Myometrial cell (primary cell): ENCODE data around the gene CCDC142. TPM values are rescaled to one million over a fixed set of nuclear protein-coding genes. Genes with fewer than 3 reads are reported as not detected.

ENCODE experiments used
- total RNA-seq: library from RNA; depleted of rRNA; stranded (reverse); fragments of >200 nt; gene quantifications from 2 replicates; pipeline ENCODE4 v1.2.3, GENCODE V29; 2015

Gene CCDC142
- total RNA-seq, 1 donor from 2014 or later: 11.7 TPM

Other genes starting within 250 kb of the CCDC142 start
- not detected in 2 replicates for gene SLC4A5, start 139.6 kb downstream of the CCDC142 start, total RNA-seq
- 139 and 142 TPM in 2 replicates for gene DCTN1, start 102.7 kb downstream of the CCDC142 start, total RNA-seq
- 2.8 and 7.5 TPM in 2 replicates for gene C2orf81, start 61.4 kb downstream of the CCDC142 start, total RNA-seq
- 54.2 and 63.1 TPM in 2 replicates for gene WDR54, start 61.3 kb downstream of the CCDC142 start, total RNA-seq
- 14.9 and 18.7 TPM in 2 replicates for gene RTKN, start 41.1 kb downstream of the CCDC142 start, total RNA-seq
- gene INO80B, start 27.9 kb downstream of the CCDC142 start, total RNA-seq: 3.0 and 18.2 TPM in 2 replicates
- gene WBP1, start 24.6 kb downstream of the CCDC142 start, total RNA-seq: 54.1 and 60.8 TPM in 2 replicates
- gene MOGS, start 17.6 kb downstream of the CCDC142 start, total RNA-seq: 102 and 123 TPM in 2 replicates
- gene MRPL53, start 10.3 kb downstream of the CCDC142 start, total RNA-seq: 39.5 and 60.5 TPM in 2 replicates
- 18.5 and 31.2 TPM in 2 replicates for gene TTC31, start 83 bp upstream of the CCDC142 start, total RNA-seq
- gene LBX2, start 16.6 kb upstream of the CCDC142 start, total RNA-seq: 1.7 and 4.1 TPM in 2 replicates
- 11.7 and 16.4 TPM in 2 replicates for gene PCGF1, start 24.7 kb upstream of the CCDC142 start, total RNA-seq
- not detected in 2 replicates for gene TLX2, start 31.5 kb upstream of the CCDC142 start, total RNA-seq
- 0.58 TPM in 1 of 2 replicates, not detected in the other for gene DQX1, start 43.2 kb upstream of the CCDC142 start, total RNA-seq
- gene AUP1, start 46.7 kb upstream of the CCDC142 start, total RNA-seq: 84.5 and 84.9 TPM in 2 replicates
- 38.5 and 44.4 TPM in 2 replicates for gene HTRA2, start 46.9 kb upstream of the CCDC142 start, total RNA-seq
- gene LOXL3, start 70.9 kb upstream of the CCDC142 start, total RNA-seq: 12.9 and 15.6 TPM in 2 replicates
- 23.9 and 30.3 TPM in 2 replicates for gene DOK1, start 71.7 kb upstream of the CCDC142 start, total RNA-seq
- gene M1AP, start 165.3 kb upstream of the CCDC142 start, total RNA-seq: not detected in 2 replicates
- 4.0 and 9.7 TPM in 2 replicates for gene SEMA4F, start 171.2 kb upstream of the CCDC142 start, total RNA-seq